H1 (cell line): ENCODE data around the gene RAB40B. TPM values are rescaled to one million over a fixed set of nuclear protein-coding genes. Genes with fewer than 3 reads are reported as not detected.

Source experiments
- CREB1 ChIP-seq: IDR thresholded peaks from 2 replicates; pipeline ENCODE4 v1.6.1; 2012; ENCODE audit warnings: inconsistent platforms
- FOSL1 ChIP-seq: IDR thresholded peaks from 2 replicates; pipeline ENCODE4 v1.6.1; 2011; ENCODE audit warnings: mild to moderate bottlenecking, low read depth, low read length, moderate library complexity; ENCODE audit not compliant: insufficient read depth
- GABPA ChIP-seq: IDR thresholded peaks from 2 replicates; pipeline ENCODE4 v1.6.1; 2011; ENCODE audit warnings: mild to moderate bottlenecking, low read length, moderate library complexity, borderline replicate concordance; ENCODE audit not compliant: insufficient read depth
- SIN3A ChIP-seq, 2 experiments: IDR thresholded peaks in 1 of 2; conservative IDR thresholded peaks in 1 of 2; 2 replicates each; pipeline ENCODE4 v1.6.1; 2011 to 2012; ENCODE audit warnings: low read length in 2 of 2, improper control_type of control experiment in 1 of 2, low read depth in 1 of 2, mild to moderate bottlenecking in 1 of 2
- polyA plus RNA-seq, 7 experiments: library from polyadenylated mRNA; depleted of rRNA in 3 of 7; stranded (reverse) in 5 of 7; unstranded in 2 of 7; fragments of >200 nt in 5 of 7; fragments of 200-250 nt in 2 of 7; gene quantifications; 1 replicate in 5 of 7; 2 replicates in 1 of 7; 4 replicates in 1 of 7; pipeline versions ENCODE4 v1.2.1 to v1.2.3, GENCODE V29; 2011 to 2013; ENCODE audit warnings: missing spikeins in 2 of 7, mixed read lengths in 2 of 7
- total RNA-seq: library from RNA; stranded (reverse); fragmentation: NEBNext Ultra II Directional; extraction: Animal tissue kit (Norgen Biotek cat#: 25700); gene quantifications from 2 replicates; pipeline ENCODE4 v1.2.1, GENCODE V29; 2021

The RAB40B gene
- total and polyA plus RNA-seq, 2 of the 8 experiments (the other 6 are each of a cell fraction or from before 2014, with no cell fraction given), result 3.1 to 4.6 TPM

- TF ChIP-seq FOSL1 (no peak), GABPA (no peak), CREB1 (no peak), SIN3A (conservative IDR thresholded peaks at IDR 0.05 in 1 of 2, IDR thresholded peaks at IDR 0.05 in 1 of 2; ENCODE audit: low read depth in 1 of 2, low read length in 2 of 2) (no peak)
- TF ChIP-seq, all 59 proteins: peak for 0
Measured at GRCh38 chr17:82722341-82723013, 24.0 kb upstream of the RAB40B start (continued).
